SU-DHL-6 (cell line): ENCODE results near the gene APOC3.

ENCODE experiments used
- H2AFZ ChIP-seq: fragments of 200-600 bp; sonication (generic); 2 replicates; pipeline ENCODE4 v1.6.1; 2014; ENCODE audit warnings: low read depth, mild to moderate bottlenecking, moderate library complexity, mixed read lengths, antibody characterized with exemption, low read length; ENCODE audit not compliant: severe bottlenecking
- H3F3A ChIP-seq: fragments of 200-600 bp; shearing (Covaris generic); 2 replicates; pipeline ENCODE4 v1.6.0; 2016; ENCODE audit warnings: antibody characterized with exemption, mild to moderate bottlenecking; ENCODE audit not compliant: insufficient read depth
- H3K27ac ChIP-seq: fragments of 200-600 bp; sonication (generic); 2 replicates; pipeline ENCODE4 v1.5.1; 2016; ENCODE audit warnings: low read depth, mild to moderate bottlenecking, low read length, moderate library complexity, mixed read lengths
- H3K27me3 ChIP-seq: fragments of 200-600 bp; sonication (generic), shearing (Covaris generic); 2 replicates; pipeline ENCODE4 v1.6.0; 2014; ENCODE audit warnings: mild to moderate bottlenecking, low read length
- H3K36me3 ChIP-seq: fragments of 200-600 bp; sonication (generic); 2 replicates; pipeline ENCODE4 v1.6.1; 2014; ENCODE audit warnings: mild to moderate bottlenecking, low read length, mixed read lengths
- H3K4me2 ChIP-seq: fragments of 300-600, 200-600 bp; shearing (Covaris generic), sonication (generic); 2 replicates; pipeline ENCODE4 v1.6.0; 2014; ENCODE audit warnings: low read length, low read depth, mild to moderate bottlenecking; ENCODE audit not compliant: poor library complexity, severe bottlenecking
- H3K4me3 ChIP-seq: fragments of 200-600 bp; sonication (generic); 2 replicates; pipeline ENCODE4 v1.5.1; 2014; ENCODE audit warnings: antibody characterized with exemption, low read length, mild to moderate bottlenecking, mixed read lengths; ENCODE audit not compliant: insufficient read depth, poor library complexity, severe bottlenecking
- H3K79me2 ChIP-seq: fragments of 200-600 bp; sonication (generic); 2 replicates; pipeline ENCODE4 v1.6.1; 2014; ENCODE audit warnings: mild to moderate bottlenecking, low read length, moderate library complexity; ENCODE audit not compliant: insufficient read depth
- H3K9ac ChIP-seq: fragments of 200-600 bp; sonication (generic); 2 replicates; pipeline ENCODE4 v1.7.0; 2014; ENCODE audit warnings: mild to moderate bottlenecking, low read length
- H3K9me2 ChIP-seq: fragments of 200-600 bp; sonication (generic); replicated peaks from 2 replicates; pipeline ENCODE4 v1.6.1; 2014; ENCODE audit warnings: low read length; ENCODE audit not compliant: insufficient read depth
- H3K9me3 ChIP-seq: fragments of 200-600 bp; sonication (generic); 2 replicates; pipeline ENCODE4 v1.6.1; 2014; ENCODE audit warnings: low read length, mixed read lengths; ENCODE audit not compliant: insufficient read depth
- H4K20me1 ChIP-seq: fragments of 200-600 bp; sonication (generic); 2 replicates; pipeline ENCODE4 v1.6.1; 2014; ENCODE audit warnings: low read depth, mild to moderate bottlenecking, antibody characterized with exemption, low read length, moderate library complexity, mixed read lengths
- CTCF ChIP-seq: fragments of 200-600 bp; sonication (generic); IDR thresholded peaks from one replicate; pipeline ENCODE4 v1.5.1; 2017; ENCODE audit warnings: antibody characterized with exemption, mild to moderate bottlenecking, low read length, moderate library complexity; ENCODE audit not compliant: insufficient read depth, poor library complexity, severe bottlenecking
- EZH2phosphoT487 ChIP-seq: fragments of 200-600 bp; sonication (generic), shearing (Covaris generic); conservative IDR thresholded peaks from 2 replicates; pipeline ENCODE4 v1.6.1; 2018; ENCODE audit warnings: mild to moderate bottlenecking, antibody characterized with exemption, low read length, moderate library complexity, mixed read lengths

The APOC3 gene

GRCh38 chr11:116791002-116791812, 38.5 kb upstream of the APOC3 start:
- TF ChIP-seq EZH2phosphoT487 (no peak), CTCF (peak; percentile 79)
- H3K9ac ChIP-seq: peak overlapping the region; percentile 12; the same call in 1 of the 2 replicates
- H3K27me3 ChIP-seq: no peaks in the 10 kb centered on the region
- H3K36me3 ChIP-seq: peaks cover 3% of the 10 kb centered on the region; the same call in 1 of the 2 replicates
- H3K79me2 ChIP-seq: peaks cover 17% of the 10 kb centered on the region
- no peak overlapping the region for H3K27ac ChIP-seq
- no peaks in the 10 kb centered on the region for H3K9me3 ChIP-seq
- H3F3A ChIP-seq: no peaks in the 10 kb centered on the region
- no peak overlapping the region for H3K4me3 ChIP-seq
- H2AFZ ChIP-seq: peak overlapping the region; percentile 74
- no peaks in the 10 kb centered on the region for H3K9me2 ChIP-seq
- H4K20me1 ChIP-seq: no peaks in the 10 kb centered on the region
- H3K4me2 ChIP-seq: peak overlapping the region; percentile 33

GRCh38 chr11:116791813-116792143, 37.9 kb upstream of the APOC3 start, which contains the start of gene APOA5:
TSS of gene APOA5 (minus strand) at chr11:116791879. CDS start at chr11:116791860, 19 bp downstream.
- Histone ChIP-seq H2AFZ (peak within 1 kb of the TSS; percentile 74), H3K9ac (peak within 1 kb of the TSS; percentile 12; the same call in 1 of the 2 replicates), H3K4me3 (no peak within 1 kb of the TSS), H3F3A (no peaks in the 10 kb centered on the region), H4K20me1 (no peaks in the 10 kb centered on the region), H3K9me3 (no peaks in the 10 kb centered on the region), H3K4me2 (peak within 1 kb of the TSS; percentile 33), H3K9me2 (no peaks in the 10 kb centered on the region), H3K27ac (no peak within 1 kb of the TSS), H3K27me3 (no peaks in the 10 kb centered on the region), H3K36me3 (no peaks in the 10 kb centered on the region), H3K79me2 (peaks cover 11% of the 10 kb centered on the region)
- TF ChIP-seq EZH2phosphoT487 (no peak), CTCF (no peak)

- Histone ChIP-seq H3K9me3 (no peaks in the 10 kb centered on the region), H2AFZ (no peak overlapping the region), H3K36me3 (no peaks in the 10 kb centered on the region), H4K20me1 (no peaks in the 10 kb centered on the region), H3K79me2 (peaks cover 6% of the 10 kb centered on the region), H3K27ac (no peak overlapping the region), H3K9ac (no peak overlapping the region), H3K27me3 (no peaks in the 10 kb centered on the region), H3F3A (no peaks in the 10 kb centered on the region), H3K9me2 (no peaks in the 10 kb centered on the region), H3K4me3 (no peak overlapping the region), H3K4me2 (no peak overlapping the region)
- TF ChIP-seq CTCF: no peak
- no peak for TF ChIP-seq EZH2phosphoT487
These were observed 37.4 kb upstream of the APOC3 start for GRCh38 chr11:116792144-116792868.
